ENCODE results near the gene TMEM132D.

- TF ChIP-seq CTCF (IDR thresholded peaks at IDR 0.05) (no peak), POLR2A (IDR thresholded peaks at IDR 0.05) (no peak)
Measured at GRCh38 chr12:129378496-129378895, 525.3 kb downstream of the TMEM132D start.

Measured in body of pancreas (tissue), 4 donors.